DND-41 (cell line): ENCODE data around the gene FOXO6.

Experiments
- ATAC-seq: fragments of 200-7000 bp; cut with Tn5 transposase; 3 replicates; pipeline ENCODE4 v1.9.1; 2021; ENCODE audit warnings: low read depth; ENCODE audit not compliant: insufficient read depth
- DNase-seq: peaks from one replicate; pipeline ENCODE4 v3.0.0-alpha.2; 2020
- H2AFZ ChIP-seq: 2 replicates; pipeline ENCODE4 v1.6.0; 2012; ENCODE audit warnings: low read depth, low read length
- H3K27ac ChIP-seq: 2 replicates; pipeline ENCODE4 v1.5.1; 2012; ENCODE audit warnings: low read length, inconsistent platforms
- H3K27me3 ChIP-seq: fragments of 200-600 bp; sonication (generic); 2 replicates; pipeline ENCODE4 v1.6.0; 2012; ENCODE audit warnings: low read length, mild to moderate bottlenecking, inconsistent platforms; ENCODE audit not compliant: insufficient read depth, poor library complexity
- H3K36me3 ChIP-seq: 2 replicates; pipeline ENCODE4 v1.5.1; 2012; ENCODE audit warnings: low read length, inconsistent platforms; ENCODE audit not compliant: insufficient read depth
- H3K4me1 ChIP-seq: 2 replicates; pipeline ENCODE4 v1.5.1; 2012; ENCODE audit warnings: mild to moderate bottlenecking, low read length; ENCODE audit not compliant: insufficient read depth
- H3K4me2 ChIP-seq: 2 replicates; pipeline ENCODE4 v1.6.0; 2012; ENCODE audit warnings: mild to moderate bottlenecking, moderate library complexity, low read length, inconsistent platforms; ENCODE audit not compliant: insufficient read depth
- H3K4me3 ChIP-seq, 2 experiments: fragments of 200-600 bp in 1 of 2; shearing (Covaris generic) in 1 of 2; 2 replicates each; pipeline ENCODE4 v1.5.1; 2012 to 2016; ENCODE audit warnings: inconsistent platforms in 2 of 2, low read length in 2 of 2, mild to moderate bottlenecking in 2 of 2, low read depth in 1 of 2, moderate library complexity in 1 of 2
- H3K79me2 ChIP-seq: 2 replicates; pipeline ENCODE4 v1.6.0; 2012; ENCODE audit warnings: low read length, inconsistent platforms; ENCODE audit not compliant: insufficient read depth
- H3K9ac ChIP-seq: 2 replicates; pipeline ENCODE4 v1.6.0; 2012; ENCODE audit warnings: low read depth, mild to moderate bottlenecking, inconsistent platforms, low read length, moderate library complexity
- H3K9me3 ChIP-seq: 2 replicates; pipeline ENCODE4 v1.5.1; 2012; ENCODE audit warnings: low read length, moderate library complexity, mild to moderate bottlenecking, inconsistent platforms; ENCODE audit not compliant: insufficient read depth, severe bottlenecking
- H4K20me1 ChIP-seq: 2 replicates; pipeline ENCODE4 v1.6.0; 2012; ENCODE audit warnings: low read length; ENCODE audit not compliant: insufficient read depth
- EZH2 ChIP-seq: IDR thresholded peaks from 3 replicates; pipeline ENCODE4 v1.6.1; 2012; ENCODE audit warnings: borderline replicate concordance, low read depth, mild to moderate bottlenecking, moderate library complexity, low read length, inconsistent platforms; ENCODE audit not compliant: severe bottlenecking
- TF ChIP-seq, protein P1 (sequence below): IDR thresholded peaks from 2 replicates; pipeline ENCODE4 v1.5.1; 2012; ENCODE audit warnings: borderline replicate concordance, low read length, moderate library complexity, mild to moderate bottlenecking; ENCODE audit not compliant: poor library complexity, severe bottlenecking; ENCODE audit errors: extremely low read depth

Gene FOXO6

DNA sequence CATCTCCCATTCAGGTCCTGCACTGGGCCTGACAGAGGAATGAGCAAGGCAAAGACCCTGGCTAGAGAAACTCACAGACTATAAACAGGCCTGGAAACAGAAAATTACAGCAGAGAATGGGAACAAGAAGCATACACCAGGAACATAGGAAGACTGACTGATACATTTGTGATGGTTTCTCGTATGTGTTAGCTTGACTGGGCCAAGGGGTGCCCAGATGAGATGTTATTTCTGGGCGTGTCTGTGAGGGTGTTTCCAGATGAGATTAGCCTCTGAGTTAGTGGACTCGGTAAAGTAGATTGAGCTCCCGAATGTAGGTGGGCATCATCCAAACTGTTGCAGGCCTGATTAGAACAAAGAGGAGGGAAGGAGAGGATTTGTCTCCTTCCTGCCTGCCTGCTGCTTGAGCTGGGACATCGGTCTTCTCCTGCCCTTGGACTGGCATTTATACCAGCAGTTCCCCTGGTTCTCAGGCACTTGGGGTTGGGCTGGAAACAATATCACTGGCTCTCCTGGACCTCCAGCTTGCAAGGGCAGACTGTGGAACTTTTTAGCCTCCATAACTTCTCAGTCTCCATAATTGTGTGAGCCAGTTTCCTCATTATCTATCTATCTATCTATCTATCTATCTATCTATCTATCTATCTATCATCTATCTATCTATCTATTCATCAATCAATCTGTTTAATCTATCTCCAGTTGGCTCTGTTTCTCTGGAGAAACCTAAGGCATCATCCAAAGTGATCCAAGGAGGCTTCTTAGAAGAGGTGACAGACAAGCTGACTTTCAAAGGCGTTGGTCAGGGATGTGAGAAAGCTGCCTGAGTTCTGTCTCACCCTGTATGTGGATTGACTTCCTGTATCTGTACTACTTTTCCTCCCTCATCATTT, 9.7 kb upstream of the FOXO6 start:
- ATAC-seq: no peak

DNA sequence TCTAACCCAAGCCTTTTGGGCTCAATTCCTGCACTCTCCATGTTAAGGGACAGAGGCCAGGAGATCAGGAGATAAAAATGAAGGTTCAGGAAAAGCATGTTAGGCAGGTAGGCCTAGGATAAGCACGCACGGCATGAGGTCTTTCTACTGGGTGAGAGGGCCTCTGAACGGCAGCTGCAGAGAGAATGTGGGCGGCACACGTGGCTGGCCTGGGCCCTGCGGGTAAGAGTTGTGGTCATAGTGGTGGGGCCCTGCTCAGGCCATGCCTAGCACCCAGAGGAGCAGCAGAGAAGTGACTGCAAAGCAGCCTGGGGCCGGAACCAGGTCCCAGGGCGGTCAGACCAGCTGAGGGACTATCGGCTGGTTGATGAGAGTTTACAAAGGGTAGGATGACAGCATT, 7.5 kb upstream of the FOXO6 start:
- Histone ChIP-seq H3K4me3 (no peak overlapping the region), H4K20me1 (no peaks in the 10 kb centered on the region), H3K36me3 (no peaks in the 10 kb centered on the region), H2AFZ (no peak overlapping the region), H3K4me2 (no peak overlapping the region), H3K27me3 (no peaks in the 10 kb centered on the region), H3K4me1 (peaks cover 14% of the 10 kb centered on the region), H3K9me3 (no peaks in the 10 kb centered on the region), H3K9ac (no peak overlapping the region), H3K27ac (no peak overlapping the region), H3K79me2 (no peaks in the 10 kb centered on the region)
- ATAC-seq: no peak
- no peak for DNase-seq
- TF ChIP-seq, protein P1, sequence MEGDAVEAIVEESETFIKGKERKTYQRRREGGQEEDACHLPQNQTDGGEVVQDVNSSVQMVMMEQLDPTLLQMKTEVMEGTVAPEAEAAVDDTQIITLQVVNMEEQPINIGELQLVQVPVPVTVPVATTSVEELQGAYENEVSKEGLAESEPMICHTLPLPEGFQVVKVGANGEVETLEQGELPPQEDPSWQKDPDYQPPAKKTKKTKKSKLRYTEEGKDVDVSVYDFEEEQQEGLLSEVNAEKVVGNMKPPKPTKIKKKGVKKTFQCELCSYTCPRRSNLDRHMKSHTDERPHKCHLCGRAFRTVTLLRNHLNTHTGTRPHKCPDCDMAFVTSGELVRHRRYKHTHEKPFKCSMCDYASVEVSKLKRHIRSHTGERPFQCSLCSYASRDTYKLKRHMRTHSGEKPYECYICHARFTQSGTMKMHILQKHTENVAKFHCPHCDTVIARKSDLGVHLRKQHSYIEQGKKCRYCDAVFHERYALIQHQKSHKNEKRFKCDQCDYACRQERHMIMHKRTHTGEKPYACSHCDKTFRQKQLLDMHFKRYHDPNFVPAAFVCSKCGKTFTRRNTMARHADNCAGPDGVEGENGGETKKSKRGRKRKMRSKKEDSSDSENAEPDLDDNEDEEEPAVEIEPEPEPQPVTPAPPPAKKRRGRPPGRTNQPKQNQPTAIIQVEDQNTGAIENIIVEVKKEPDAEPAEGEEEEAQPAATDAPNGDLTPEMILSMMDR: no peak
- no peak for TF ChIP-seq EZH2

More for the DNA sequence above, 9.7 kb upstream of the FOXO6 start:
- Histone ChIP-seq H4K20me1 (no peaks in the 10 kb centered on the region), H3K36me3 (no peaks in the 10 kb centered on the region), H3K4me3 (no peak overlapping the region), H3K4me1 (no peaks in the 10 kb centered on the region), H3K9me3 (no peaks in the 10 kb centered on the region), H3K4me2 (no peak overlapping the region), H3K79me2 (no peaks in the 10 kb centered on the region), H3K27me3 (no peaks in the 10 kb centered on the region), H3K27ac (no peak overlapping the region), H2AFZ (no peak overlapping the region), H3K9ac (no peak overlapping the region)
- DNase-seq: no peak
- TF ChIP-seq, protein P1: no peak
- TF ChIP-seq EZH2: no peak

DNA sequence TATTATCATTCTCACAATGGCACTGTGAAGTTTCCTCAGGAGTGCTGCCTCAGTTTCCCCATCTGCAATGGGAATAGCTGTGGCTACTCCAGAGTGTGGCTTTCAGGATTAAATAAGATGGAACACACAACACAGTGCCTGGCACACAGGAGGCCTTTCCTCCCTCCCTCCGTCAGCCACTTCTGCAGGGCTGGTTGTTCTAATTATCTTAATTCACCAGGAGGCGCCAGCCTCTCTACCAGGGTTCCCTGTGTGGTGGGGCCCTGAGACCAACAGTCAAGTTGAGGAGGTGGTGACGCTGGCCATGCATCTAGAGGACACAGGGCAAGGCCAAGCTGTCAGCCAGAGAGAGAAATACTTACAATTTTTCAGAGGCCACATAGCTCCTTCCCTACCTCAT, 6.3 kb upstream of the FOXO6 start:
- Histone ChIP-seq H3K9ac (no peak overlapping the region), H3K79me2 (no peaks in the 10 kb centered on the region), H3K36me3 (no peaks in the 10 kb centered on the region), H3K4me1 (peaks cover 14% of the 10 kb centered on the region), H3K27me3 (no peaks in the 10 kb centered on the region), H4K20me1 (0 out of 2 replicates have a peak, but pooled peaks cover 3% of the 10 kb centered on the region), H3K27ac (no peak overlapping the region), H3K4me2 (no peak overlapping the region), H3K9me3 (no peaks in the 10 kb centered on the region), H3K4me3 (no peak overlapping the region), H2AFZ (no peak overlapping the region)
- TF ChIP-seq EZH2: no peak
- TF ChIP-seq, protein P1: no peak
- no peak for ATAC-seq
- DNase-seq: no peak

DNA sequence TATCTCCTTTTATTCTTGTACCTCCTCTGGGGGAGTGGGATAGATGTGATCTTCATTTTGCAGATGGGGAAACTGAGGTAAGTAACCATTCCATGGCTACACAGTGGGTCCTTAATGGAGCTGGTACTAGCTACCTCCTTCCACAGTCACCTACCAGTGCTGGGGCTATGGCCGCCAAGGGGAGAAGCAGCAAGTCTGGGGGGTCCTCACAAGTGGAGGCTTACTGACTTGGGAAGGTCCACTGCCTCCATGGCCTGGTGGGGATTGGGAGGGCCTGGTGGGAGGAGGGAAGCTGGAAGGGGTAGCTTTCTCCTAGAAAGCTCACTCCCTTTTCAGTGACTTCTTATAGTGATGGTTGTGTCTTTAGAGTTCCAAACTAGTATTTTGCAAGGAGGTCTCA, 5.9 kb upstream of the FOXO6 start:
- Histone ChIP-seq H4K20me1 (0 out of 2 replicates have a peak, but pooled peaks cover 7% of the 10 kb centered on the region), H3K9ac (no peak overlapping the region), H3K27ac (no peak overlapping the region), H3K4me3 (no peak overlapping the region), H3K4me2 (no peak overlapping the region), H3K4me1 (peaks cover 15% of the 10 kb centered on the region), H3K27me3 (no peaks in the 10 kb centered on the region), H3K9me3 (no peaks in the 10 kb centered on the region), H3K79me2 (no peaks in the 10 kb centered on the region), H3K36me3 (no peaks in the 10 kb centered on the region), H2AFZ (no peak overlapping the region)
- ATAC-seq (no peak), DNase-seq (no peak)
- no peak for TF ChIP-seq EZH2
- TF ChIP-seq, protein P1: no peak
